OCI-LY3 (cell line): ENCODE data around the gene GDI1.
"Not testable (repeated sequence)": the region's sequence is repeated elsewhere in the genome, so short reads cannot be mapped to it uniquely, and the experiment has no call there.

Experiments used
- CTCF ChIP-seq: fragments of 200-600, 300-600 bp; sonication (generic); IDR thresholded peaks from 2 replicates; pipeline ENCODE4 v1.5.1; 2014; ENCODE audit warnings: antibody characterized with exemption, low read length, low read depth
- EZH2phosphoT487 ChIP-seq: fragments of 200-600 bp; shearing (Covaris generic); IDR thresholded peaks from 2 replicates; pipeline ENCODE4 v1.6.1; 2018; ENCODE audit warnings: antibody characterized with exemption, mixed run types, low read depth

GRCh38 chrX:154400369-154400817, 36.6 kb upstream of the GDI1 start:
- TF ChIP-seq CTCF, EZH2phosphoT487: not testable (repeated sequence)
